Neural cell (in vitro differentiated cells): ENCODE measurements around the gene ATP13A5.

Experiments
- CTCF ChIP-seq: fragments of 450-650 bp; IDR thresholded peaks from 2 replicates; pipeline ENCODE4 v1.5.1; 2014; ENCODE audit warnings: antibody characterized with exemption, mild to moderate bottlenecking, moderate library complexity; ENCODE audit not compliant: poor library complexity, severe bottlenecking
- SMC3 ChIP-seq: fragments of 450-650 bp; conservative IDR thresholded peaks from 2 replicates; pipeline ENCODE4 v1.6.1; 2014; ENCODE audit warnings: antibody characterized with exemption, mild to moderate bottlenecking, moderate library complexity; ENCODE audit not compliant: poor library complexity

DNA sequence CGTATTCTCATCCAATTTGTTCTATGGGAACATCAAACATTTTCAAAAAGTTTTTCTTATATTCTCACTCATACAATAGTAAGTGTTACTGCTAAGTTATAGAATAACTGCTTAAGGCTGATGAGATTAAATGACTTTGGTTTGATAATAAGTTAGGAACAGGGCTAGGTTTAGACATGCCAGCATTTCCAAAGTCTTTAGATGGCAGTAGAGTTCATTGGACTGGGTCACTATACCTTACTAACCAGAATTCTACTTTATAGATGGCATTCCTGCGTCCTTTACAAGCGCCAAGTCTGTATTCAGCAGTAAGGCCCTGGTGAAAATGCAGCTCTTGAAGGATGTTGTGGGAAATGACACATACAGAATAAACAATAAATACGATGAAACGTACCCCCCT is 115.8 kb downstream of the ATP13A5 start:
- no peak for TF ChIP-seq SMC3
- no peak for TF ChIP-seq CTCF
